Activated CD8-positive, alpha-beta memory T cell treated with anti-CD3 and anti-CD28 coated beads for 4 hours (primary cell): ENCODE results near the gene RASSF8.

Experiments used
- DNase-seq, 2 donors: peaks; one replicate each; pipeline ENCODE4 v3.0.0-alpha.2; 2020; ENCODE audit warnings: low read depth in 2 of 2

Gene RASSF8

DNA sequence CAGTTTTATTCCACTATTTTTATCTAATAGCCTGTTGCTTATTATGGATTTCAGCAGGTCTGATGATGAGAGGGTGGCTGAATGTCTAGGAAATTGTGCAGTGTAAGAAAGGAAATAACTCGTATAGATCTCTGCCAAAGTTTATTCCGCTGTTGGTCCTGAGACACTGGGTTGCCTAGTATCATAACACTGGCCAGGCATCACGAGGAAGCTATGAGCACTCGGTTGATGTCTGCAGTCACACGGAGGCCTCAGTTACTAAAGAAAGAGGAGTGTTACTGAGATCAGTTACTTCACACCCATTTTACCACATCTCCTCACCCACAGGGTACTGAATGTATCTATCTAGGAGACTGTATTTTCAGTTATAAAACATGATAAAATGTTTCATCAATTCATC lies 144.5 kb downstream of the RASSF8 start:
- DNase-seq, result no peak

GRCh38 chr12:26106347-26106746 lies 147.9 kb downstream of the RASSF8 start:
- no peak for DNase-seq

GRCh38 chr12:26108915-26109314 lies 150.4 kb downstream of the RASSF8 start:
- DNase-seq, result no peak

- no peak for DNase-seq
These were observed 150.9 kb downstream of the RASSF8 start for GRCh38 chr12:26109343-26109881.

DNA sequence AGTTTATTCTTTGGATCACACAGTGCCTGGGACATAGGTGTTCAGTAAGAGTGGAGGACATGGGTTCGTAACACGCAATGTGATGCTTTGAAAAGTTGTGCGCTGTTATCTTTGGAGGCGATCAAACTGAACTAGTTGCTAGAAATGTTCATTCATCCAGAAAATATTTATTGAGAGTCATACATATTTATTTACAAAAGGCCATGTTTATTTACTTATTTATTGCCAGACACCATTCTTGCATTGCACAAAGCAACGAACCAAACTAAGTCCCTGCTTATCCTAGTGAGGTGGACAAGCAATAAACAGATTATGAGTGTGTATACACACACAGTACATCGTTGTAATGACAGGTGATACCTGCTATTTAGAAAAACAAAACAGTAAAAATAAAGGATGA lies 153.8 kb downstream of the RASSF8 start:
- no peak for DNase-seq

- DNase-seq, result no peak
These were observed 154.2 kb downstream of the RASSF8 start for GRCh38 chr12:26112703-26113147.

GRCh38 chr12:26113181-26113654 lies 154.7 kb downstream of the RASSF8 start:
- DNase-seq, result no peak

- DNase-seq, result peak; percentile 41 to 56
These were observed 155.6 kb downstream of the RASSF8 start for GRCh38 chr12:26113853-26114719.

DNA sequence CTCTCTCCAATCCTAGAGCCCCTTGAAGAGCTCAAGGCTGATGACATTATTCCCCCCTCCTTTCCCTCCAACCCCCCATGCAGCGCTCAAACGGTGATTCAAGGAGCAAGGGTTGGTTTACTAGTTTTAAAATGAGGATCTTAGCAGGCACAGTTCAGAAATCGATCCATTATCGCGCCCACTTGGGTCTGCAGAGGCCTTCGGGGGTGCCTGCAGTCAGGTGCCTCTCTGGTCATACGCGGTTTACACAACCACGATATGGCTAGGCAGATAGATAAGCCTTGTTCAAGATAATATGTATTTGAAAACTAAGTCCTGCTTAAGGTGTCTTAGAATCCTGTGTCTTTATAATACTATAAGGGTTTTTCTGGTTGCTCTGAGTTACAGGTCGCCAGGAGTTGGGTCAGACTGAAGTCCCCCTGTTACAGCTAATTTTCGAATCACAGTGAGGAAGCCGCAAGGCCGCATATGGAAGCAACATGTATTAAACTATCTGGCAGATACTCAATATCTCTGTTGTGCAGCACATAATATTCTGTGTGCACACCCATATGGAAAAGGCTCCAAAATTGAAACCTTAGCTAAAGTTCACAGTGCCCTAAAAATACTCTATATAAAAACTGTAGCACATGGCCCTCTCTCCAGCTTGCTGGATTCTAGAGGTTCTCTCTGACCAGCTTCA lies 156.4 kb downstream of the RASSF8 start:
- DNase-seq, result no peak

- DNase-seq, result no peak
These were observed 158.6 kb downstream of the RASSF8 start for GRCh38 chr12:26116829-26117715.

DNA sequence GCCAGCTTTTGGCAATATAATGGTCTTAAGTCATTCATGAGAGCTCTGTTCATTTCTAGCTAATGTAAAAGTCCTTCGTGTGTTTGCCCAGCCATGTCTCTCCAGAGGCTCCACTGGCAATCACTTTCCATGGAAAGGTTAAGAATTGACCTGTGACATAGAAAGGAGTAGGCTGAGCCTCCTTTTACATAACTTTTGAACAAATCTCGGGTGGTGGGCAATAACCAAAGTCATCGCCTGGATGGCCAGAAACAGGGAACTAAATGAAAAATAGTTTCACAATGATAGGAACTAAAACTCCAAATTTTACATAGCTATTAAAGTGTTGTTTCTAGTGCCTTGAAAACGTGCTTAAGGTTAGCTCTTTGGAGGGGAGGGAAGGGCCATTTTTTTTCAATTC lies 159.8 kb downstream of the RASSF8 start:
- DNase-seq, result no peak

- DNase-seq, result no peak
These were observed 161.0 kb downstream of the RASSF8 start for GRCh38 chr12:26119391-26119989.

DNA sequence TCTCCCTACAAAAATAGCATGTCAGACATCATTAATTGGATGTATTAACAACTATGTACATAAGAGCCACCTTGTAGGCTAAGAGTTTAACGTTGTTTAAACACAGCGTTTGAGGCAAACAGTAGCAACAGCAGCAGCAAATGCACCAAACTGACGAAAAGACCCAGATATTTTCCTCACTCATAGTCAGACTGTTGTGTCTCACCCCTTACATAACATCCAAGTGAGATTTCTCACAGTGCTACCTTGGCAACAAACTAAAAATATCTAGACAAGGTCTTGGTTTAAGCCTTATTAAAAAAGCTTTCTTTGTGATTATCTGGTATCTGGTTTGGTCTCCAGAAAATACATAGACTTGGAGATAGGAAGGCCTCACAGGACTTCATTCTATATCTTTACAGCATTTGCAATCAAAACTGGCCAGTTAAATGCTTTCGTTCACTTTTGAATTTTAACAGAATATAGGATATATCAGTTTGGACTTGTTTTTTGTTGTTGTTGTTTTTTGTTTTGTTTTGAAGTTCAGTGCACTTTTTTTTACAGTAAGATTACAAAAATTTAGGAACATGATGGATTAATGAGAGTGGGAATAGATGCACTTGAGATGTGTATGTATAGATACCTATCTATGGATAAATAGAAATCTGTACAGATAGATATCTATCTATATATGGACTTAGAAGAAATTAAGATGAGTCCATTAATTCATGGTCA lies 162.2 kb downstream of the RASSF8 start:
- no peak for DNase-seq

GRCh38 chr12:26121323-26122060 lies 163.0 kb downstream of the RASSF8 start:
- no peak for DNase-seq

- no peak for DNase-seq
These were observed 163.7 kb downstream of the RASSF8 start for GRCh38 chr12:26122061-26122680.

DNA sequence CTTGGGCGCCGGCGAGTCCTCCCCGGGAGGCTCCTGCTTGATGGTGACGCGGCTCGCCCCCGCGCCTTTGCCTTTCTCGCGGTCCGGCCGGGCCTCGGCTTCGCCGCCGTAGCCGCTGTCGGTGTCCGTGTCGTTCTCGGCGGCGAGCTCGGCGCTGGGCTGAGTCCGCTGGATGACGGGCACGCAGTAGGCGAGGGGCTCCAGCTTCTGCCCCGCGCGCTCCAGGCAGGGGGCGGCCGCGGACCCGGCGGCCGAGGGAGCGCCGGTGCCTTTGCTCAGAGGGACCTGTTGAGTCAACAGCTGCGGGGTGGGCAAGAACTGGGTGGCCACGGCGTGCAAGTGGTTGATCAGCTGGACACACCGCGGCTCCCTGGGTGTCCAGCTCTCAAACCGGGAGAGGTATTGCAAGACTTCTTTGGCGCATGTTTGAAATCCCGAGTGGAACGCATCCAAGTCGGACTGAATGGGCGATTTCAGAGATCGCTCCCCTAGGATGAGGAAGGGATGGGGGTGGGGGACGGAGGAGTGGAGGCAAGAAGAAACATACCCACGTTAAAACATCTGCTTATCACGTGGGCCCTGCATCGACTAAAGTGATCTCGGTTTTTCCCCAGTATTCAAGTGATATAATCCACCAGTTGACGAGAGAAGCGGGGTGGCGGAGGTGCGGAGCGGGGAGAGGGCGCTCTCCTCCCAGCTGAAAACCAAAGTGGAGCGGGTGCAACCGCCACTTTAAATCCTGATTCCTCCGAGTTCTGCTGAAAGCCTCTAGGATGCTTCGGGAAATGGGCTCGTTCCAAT lies 164.4 kb downstream of the RASSF8 start:
- no peak for DNase-seq

GRCh38 chr12:26123482-26123980 lies 165.0 kb downstream of the RASSF8 start:
- no peak for DNase-seq
